HepG2 (cell line): ENCODE results near the gene ACBD7. TPM values are rescaled to one million over a fixed set of nuclear protein-coding genes. Genes with fewer than 3 reads are reported as not detected.

Experiments used
- ATAC-seq: fragments of 200-7000 bp; cut with Tn5 transposase; 3 replicates; pipeline ENCODE4 v1.9.1; 2020; ENCODE audit warnings: mild to moderate bottlenecking, moderate library complexity
- BruUV-seq: library from RNA; stranded (reverse); fragments of 400-500 nt; replicated peaks from 2 replicates; lab custom pipeline; 2021; lab: Mats Ljungman, UMichigan
- CTCF ChIA-PET: fragments of 300-600 bp; formaldehyde crosslinking; extraction: SDS; loops from one replicate; lab custom pipeline; 2021; ENCODE audit warnings: low total read pairs, inconsistent platforms, low intra/inter-chr PET ratio; lab: Yijun Ruan, JAX
- POLR2A ChIA-PET: fragments of 350-600 bp; sonication (Branson Sonifier 250); formaldehyde crosslinking; loops from one replicate; lab custom pipeline; 2020; ENCODE audit warnings: antibody characterized with exemption, inconsistent platforms; lab: Yijun Ruan, JAX
- DNase-seq: peaks from one replicate; pipeline ENCODE4 v3.0.0-alpha.2; 2015; ENCODE audit warnings: low spot score
- FAIRE-seq: peaks from 3 replicates; lab custom pipeline; 2011; peaks lifted over from hg19 to GRCh38; lab: Jason Lieb, UNC
- H2AFZ ChIP-seq: one replicate; pipeline ENCODE4 v1.6.1; 2011; ENCODE audit warnings: low read length, inconsistent platforms
- H3K27ac ChIP-seq: fragments of 300-600 bp; 3 replicates; pipeline ENCODE4 v1.8.0; 2011; ENCODE audit warnings: mixed run types, mild to moderate bottlenecking, mixed read lengths, low read length, inconsistent platforms; ENCODE audit not compliant: insufficient read depth; ENCODE audit errors: extremely low read length
- H3K27me3 ChIP-seq, 2 experiments: fragments of 200-600 bp in 1 of 2; 2 replicates in 1 of 2; 3 replicates in 1 of 2; pipeline versions ENCODE4 v1.6.0 to v1.8.0; 2011; ENCODE audit warnings: low read length in 2 of 2, mild to moderate bottlenecking in 2 of 2, moderate library complexity in 2 of 2, inconsistent platforms in 1 of 2; ENCODE audit not compliant: insufficient read depth in 2 of 2, control insufficient read depth in 1 of 2
- H3K36me3 ChIP-seq, 2 experiments: fragments of 200-600 bp in 1 of 2; replicated peaks in 1 of 2; 2 replicates in 1 of 2; 3 replicates in 1 of 2; pipeline versions ENCODE4 v1.5.1 to v1.8.0; 2011; ENCODE audit warnings: low read length in 2 of 2, inconsistent platforms in 1 of 2; ENCODE audit not compliant: insufficient read depth in 2 of 2, control insufficient read depth in 1 of 2
- H3K4me1 ChIP-seq: 2 replicates; pipeline ENCODE4 v1.5.1; 2012; ENCODE audit warnings: low read length, inconsistent platforms; ENCODE audit not compliant: insufficient read depth
- H3K4me2 ChIP-seq: 2 replicates; pipeline ENCODE4 v1.6.0; 2011; ENCODE audit warnings: low read depth, low read length, inconsistent platforms
- H3K4me3 ChIP-seq, 3 experiments: fragments of 200-600 bp in 1 of 3; sonication (generic), shearing (Covaris generic) in 1 of 3; replicated peaks in 1 of 3; 2 replicates each; pipeline ENCODE4 v1.5.1; 2011 to 2016; ENCODE audit warnings: low read length in 3 of 3, inconsistent platforms in 2 of 3, low read depth in 2 of 3, mild to moderate bottlenecking in 2 of 3, control low read depth in 1 of 3, mixed read lengths in 1 of 3; ENCODE audit not compliant: insufficient read depth in 1 of 3
- H3K79me2 ChIP-seq: one replicate; pipeline ENCODE4 v1.6.1; 2011; ENCODE audit warnings: low read length, inconsistent platforms; ENCODE audit not compliant: insufficient read depth
- H3K9ac ChIP-seq: 2 replicates; pipeline ENCODE4 v1.6.0; 2011; ENCODE audit warnings: mild to moderate bottlenecking, low read depth, low read length, inconsistent platforms; ENCODE audit not compliant: insufficient read depth
- H3K9me3 ChIP-seq: 2 replicates; pipeline ENCODE4 v1.5.1; 2012; ENCODE audit warnings: mild to moderate bottlenecking, low read length
- H4K20me1 ChIP-seq: 2 replicates; pipeline ENCODE4 v1.6.0; 2011; ENCODE audit warnings: inconsistent platforms, mild to moderate bottlenecking, low read length, moderate library complexity; ENCODE audit not compliant: insufficient read depth
- AGO2 ChIP-seq: fragments of 200-400 bp; formaldehyde crosslinking; optimal IDR thresholded peaks from 2 replicates; pipeline ENCODE3; 2017; ENCODE audit warnings: mild to moderate bottlenecking, low read depth, low read length, moderate library complexity
- HCFC1 ChIP-seq: fragments of 150-350 bp; IDR thresholded peaks from 2 replicates; pipeline ENCODE4 v1.6.1; 2014; ENCODE audit warnings: low read depth, low read length
- HNF4A ChIP-seq: sonication (generic); formaldehyde crosslinking; IDR thresholded peaks from 2 replicates; pipeline ENCODE4 v1.4.0; 2020; ENCODE audit warnings: missing genetic modification reagents
- ZBTB39 ChIP-seq: sonication (generic); formaldehyde crosslinking; IDR thresholded peaks from 2 replicates; pipeline ENCODE4 v1.5.0; 2020; ENCODE audit warnings: missing genetic modification reagents
- ZMAT5 ChIP-seq: sonication (generic); formaldehyde crosslinking; IDR thresholded peaks from 2 replicates; pipeline ENCODE4 v1.5.0; 2020; ENCODE audit warnings: mild to moderate bottlenecking, low read depth, missing genetic modification reagents, borderline replicate concordance
- ZNF572 ChIP-seq: sonication (generic); formaldehyde crosslinking; IDR thresholded peaks from 2 replicates; pipeline ENCODE4 v1.5.1; 2020; ENCODE audit warnings: mild to moderate bottlenecking, missing genetic modification reagents
- ZNF776 ChIP-seq: sonication (generic); formaldehyde crosslinking; IDR thresholded peaks from 2 replicates; pipeline ENCODE4 v1.4.0; 2020; ENCODE audit warnings: mild to moderate bottlenecking, missing genetic modification reagents
- WGBS: methylation state at CpG from one replicate; pipeline ENCODE4 v1.1.6; 2017; ENCODE audit warnings: low lambda C conversion rate; 5-methylcytosine and 5-hydroxymethylcytosine counted together
- in situ Hi-C: cut with HindIII; loops from 2 replicates; pipeline ENCODE4 v1.10.0; 2017; ENCODE audit warnings: low pct_unique_long_range_greater_than_20kb; ENCODE audit not compliant: extremely low pct_ligation_motif_present
- intact Hi-C: fragments of 100-400 bp; cut with micrococcal nuclease; formaldehyde crosslinking; loops from one replicate; pipeline ENCODE4 v1.10.0; 2022; ENCODE audit not compliant: unreplicated experiment
- polyA plus RNA-seq, 8 experiments: library from polyadenylated mRNA; depleted of rRNA in 3 of 8; stranded (reverse) in 7 of 8; unstranded in 1 of 8; fragments of >200 nt; fragmentation: Illumina TruSeq in 4 of 8; extraction: Trizol in 4 of 8; gene quantifications; 2 replicates each; pipeline versions ENCODE4 v1.2.1 to v1.2.3, GENCODE V29; 2011 to 2016; ENCODE audit warnings: low read depth in 4 of 8, missing spikeins in 1 of 8, mixed read lengths in 1 of 8; ENCODE audit not compliant: insufficient read depth in 1 of 8
- total RNA-seq, 5 experiments: library from RNA; depleted of rRNA; stranded (reverse); fragments of >200 nt; fragmentation: Illumina TruSeq; extraction: Trizol; gene quantifications; 2 replicates each; pipeline ENCODE4 v1.2.3, GENCODE V29; 2016; ENCODE audit warnings: low read depth in 1 of 5

Gene ACBD7
- total and polyA plus RNA-seq, 2 of the 13 experiments (the other 11 are each of a cell fraction or from before 2014, with no cell fraction given), result 1.4 to 2.6 TPM

- peaks cover 22% of the 10 kb centered on the region for H3K79me2 ChIP-seq
- H3K9ac ChIP-seq, result no peak overlapping the region
- H3K4me3 ChIP-seq, result no peak overlapping the region
- H2AFZ ChIP-seq, result no peak overlapping the region
- FAIRE-seq (no peak), ATAC-seq (no peak), DNase-seq (no peak)
- no peak overlapping the region for H3K4me2 ChIP-seq
- ChIA-PET POLR2A (no interaction called here), CTCF (no interaction called here)
- in situ Hi-C loops (loop anchor here (10.0 kb wide), 2 partner anchors 109 to 139 kb away; no protein-coding TSS in a partner anchor), intact Hi-C loops (loop anchor here (10.0 kb wide), 1 partner anchor 61 kb away; the partner anchor contains the start of gene NMT2)
- no peaks in the 10 kb centered on the region for H3K9me3 ChIP-seq
- no TSS peak for BruUV-seq
- no peak overlapping the region for H3K27ac ChIP-seq
- H3K36me3 ChIP-seq, result peaks cover 11 to 32% of the 10 kb centered on the region in 2 experiments; a peak in 4 of 5 replicates
- no peaks in the 10 kb centered on the region for H3K27me3 ChIP-seq
- 98% methylated on average over 9 of the region's 9 CpGs for WGBS
- H3K4me1 ChIP-seq, result peaks cover 26% of the 10 kb centered on the region
- no peak for TF ChIP-seq ZNF572 (CRISPR knock-in tag)
- TF ChIP-seq AGO2, result peak; percentile 14
- no peak for TF ChIP-seq ZNF776 (CRISPR knock-in tag)
- no peak for TF ChIP-seq ZMAT5 (CRISPR knock-in tag)
- TF ChIP-seq HNF4A (CRISPR knock-in tag), result no peak
- no peak for TF ChIP-seq ZBTB39
- TF ChIP-seq HCFC1, result no peak
- no peaks in the 10 kb centered on the region for H4K20me1 ChIP-seq
Observed at GRCh38 chr10:15103513-15103912, 14.9 kb upstream of the ACBD7 start.
